OCI-LY7 (cell line): ENCODE data around the gene KLHL26. TPM values are rescaled to one million over a fixed set of nuclear protein-coding genes. Genes with fewer than 3 reads are reported as not detected.

Source experiments
- BruUV-seq: library from RNA; stranded (reverse); fragments of 400-500 nt; replicated peaks from 2 replicates; lab custom pipeline; 2021; lab: Mats Ljungman, UMichigan
- CTCF ChIA-PET: fragments of 300-600 bp; sonication (Branson Sonifier 250); formaldehyde crosslinking; loops from one replicate; lab custom pipeline; 2022; ENCODE audit warnings: antibody characterized with exemption; ENCODE audit not compliant: unreplicated experiment; lab: Charles Lee
- POLR2A ChIA-PET: fragments of 300-600 bp; sonication (Branson Sonifier 250); formaldehyde crosslinking; loops from one replicate; lab custom pipeline; 2022; ENCODE audit warnings: antibody characterized with exemption; lab: Charles Lee
- DNase-seq: peaks from one replicate; pipeline ENCODE4 v3.0.0-alpha.2; 2015; ENCODE audit warnings: low spot score
- H2AFZ ChIP-seq: fragments of 200-600 bp; sonication (generic), shearing (Covaris generic); 2 replicates; pipeline ENCODE4 v1.6.1; 2014; ENCODE audit warnings: mild to moderate bottlenecking, antibody characterized with exemption, low read length, moderate library complexity
- H3K27ac ChIP-seq: fragments of 200-600 bp; sonication (generic); 2 replicates; pipeline ENCODE4 v1.5.1; 2014; ENCODE audit warnings: mixed run types, low read depth, mild to moderate bottlenecking, moderate library complexity, low read length, inconsistent platforms; ENCODE audit not compliant: poor library complexity, severe bottlenecking
- H3K36me3 ChIP-seq: fragments of 200-600 bp; sonication (generic); 2 replicates; pipeline ENCODE4 v1.6.1; 2014; ENCODE audit warnings: mild to moderate bottlenecking, antibody characterized with exemption, low read length, moderate library complexity, mixed read lengths; ENCODE audit not compliant: insufficient read depth
- H3K4me1 ChIP-seq: fragments of 200-600 bp; sonication (generic); 2 replicates; pipeline ENCODE4 v1.5.1; 2014; ENCODE audit warnings: mild to moderate bottlenecking, low read length; ENCODE audit not compliant: insufficient read depth, poor library complexity, severe bottlenecking
- H3K4me2 ChIP-seq: fragments of 200-600 bp; sonication (generic); 2 replicates; pipeline ENCODE4 v1.6.1; 2014; ENCODE audit warnings: mild to moderate bottlenecking, low read length
- H3K4me3 ChIP-seq: fragments of 200-600 bp; sonication (generic); 2 replicates; pipeline ENCODE4 v1.5.1; 2014; ENCODE audit warnings: mild to moderate bottlenecking, low read depth, low read length; ENCODE audit not compliant: poor library complexity, severe bottlenecking
- H3K79me2 ChIP-seq: fragments of 200-600 bp; sonication (generic); 2 replicates; pipeline ENCODE4 v1.6.1; 2016; ENCODE audit warnings: low read depth, mild to moderate bottlenecking, low read length, moderate library complexity, mixed read lengths; ENCODE audit not compliant: insufficient read depth
- H3K9me2 ChIP-seq: fragments of 200-600 bp; sonication (generic); 2 replicates; pipeline ENCODE4 v1.6.1; 2016; ENCODE audit warnings: mild to moderate bottlenecking, low read length, mixed read lengths; ENCODE audit not compliant: insufficient read depth
- H3K9me3 ChIP-seq: fragments of 200-600 bp; sonication (generic); 2 replicates; pipeline ENCODE4 v1.6.1; 2014; ENCODE audit warnings: mild to moderate bottlenecking, mixed run types, low read length, mixed read lengths
- H4K20me1 ChIP-seq: fragments of 200-600 bp; sonication (generic); 2 replicates; pipeline ENCODE4 v1.6.1; 2014; ENCODE audit warnings: mild to moderate bottlenecking, antibody characterized with exemption, low read length, moderate library complexity, mixed read lengths; ENCODE audit not compliant: insufficient read depth
- CTCF ChIP-seq: fragments of 200-600 bp; sonication (generic); conservative IDR thresholded peaks from 2 replicates; pipeline ENCODE4 v1.5.1; 2014; ENCODE audit warnings: mild to moderate bottlenecking, antibody characterized with exemption, low read length, moderate library complexity, mixed read lengths
- EZH2phosphoT487 ChIP-seq: fragments of 200-600 bp; sonication (generic); IDR thresholded peaks from 2 replicates; pipeline ENCODE4 v1.6.1; 2018; ENCODE audit warnings: low read depth, borderline replicate concordance, mild to moderate bottlenecking, mixed run types, antibody characterized with exemption, low read length, moderate library complexity, mixed read lengths
- intact Hi-C: fragments of 100-400 bp; cut with micrococcal nuclease; formaldehyde crosslinking; loops from one replicate; pipeline ENCODE4 v1.10.0; 2022; ENCODE audit not compliant: unreplicated experiment
- total RNA-seq, 2 experiments: library from RNA; depleted of rRNA in 1 of 2; stranded (reverse); fragments of >200 nt in 1 of 2; shearing (Covaris generic) in 1 of 2; gene quantifications; 2 replicates each; pipeline ENCODE4 v1.2.3, GENCODE V29; 2014 to 2022

Gene KLHL26
- total RNA-seq, 2 experiments from 2014 or later, result 1.0 to 8.9 TPM

- TF ChIP-seq EZH2phosphoT487 (no peak), CTCF (no peak)
- no peaks in the 10 kb centered on the region for H3K9me2 ChIP-seq
- ChIA-PET POLR2A (interaction anchor here (0.6 to 0.7 kb wide), 2 partner anchors 58 to 83 kb away, joined by 3 to 8 read pairs; no protein-coding TSS in a partner anchor), CTCF (no interaction called here)
- no peaks in the 10 kb centered on the region for H3K36me3 ChIP-seq
- intact Hi-C loops, result no loop called here
- no peak overlapping the region for H3K27ac ChIP-seq
- H3K4me1 ChIP-seq, result peaks cover 19% of the 10 kb centered on the region
- no peak overlapping the region for H3K4me2 ChIP-seq
- no peak for DNase-seq
- no peaks in the 10 kb centered on the region for H4K20me1 ChIP-seq
- H3K9me3 ChIP-seq, result no peaks in the 10 kb centered on the region
- no peaks in the 10 kb centered on the region for H3K79me2 ChIP-seq
- H3K4me3 ChIP-seq, result no peak overlapping the region
- no TSS peak for BruUV-seq
- no peak overlapping the region for H2AFZ ChIP-seq
Measured at GRCh38 chr19:18639706-18640243, 2.9 kb downstream of the KLHL26 start.

GRCh38 chr19:18644196-18645034 is 7.6 kb downstream of the KLHL26 start:
- H3K4me3 ChIP-seq, result no peak overlapping the region
- H3K79me2 ChIP-seq, result no peaks in the 10 kb centered on the region
- no peak overlapping the region for H3K27ac ChIP-seq
- ChIA-PET POLR2A (no interaction called here), CTCF (interaction anchor here (0.5 kb wide), 1 partner anchor 9 kb away, joined by 3 read pairs; no protein-coding TSS in a partner anchor)
- H3K4me1 ChIP-seq, result no peaks in the 10 kb centered on the region
- BruUV-seq, result no TSS peak
- H3K9me2 ChIP-seq, result no peaks in the 10 kb centered on the region
- peak; percentile 40; the same call in 1 of the 2 replicates for TF ChIP-seq CTCF
- no peak for TF ChIP-seq EZH2phosphoT487
- H4K20me1 ChIP-seq, result no peaks in the 10 kb centered on the region
- H3K36me3 ChIP-seq, result no peaks in the 10 kb centered on the region
- no peak overlapping the region for H2AFZ ChIP-seq
- H3K9me3 ChIP-seq, result no peaks in the 10 kb centered on the region
- H3K4me2 ChIP-seq, result no peak overlapping the region
- intact Hi-C loops, result no loop called here
- peak; percentile 40 for DNase-seq
